ENCODE measurements around the gene AHSP.
"Not testable (repeated sequence)": the region's sequence is repeated elsewhere in the genome, so short reads cannot be mapped to it uniquely, and the experiment has no call there.

Gene AHSP

GRCh38 chr16:31532120-31532519, 4.4 kb downstream of the AHSP start:
- no peak for DNase-seq

GRCh38 chr16:31532896-31533295, 5.2 kb downstream of the AHSP start:
- no peak for DNase-seq

- no peak for DNase-seq
Measured at GRCh38 chr16:31535737-31536136, 8.0 kb downstream of the AHSP start.

- no peak for DNase-seq
Measured at GRCh38 chr16:31536804-31537361, 9.2 kb downstream of the AHSP start.

GRCh38 chr16:31537362-31538242, 9.9 kb downstream of the AHSP start:
- no peak for DNase-seq

GRCh38 chr16:31538243-31538598, 10.5 kb downstream of the AHSP start:
- not testable (repeated sequence) for DNase-seq

GRCh38 chr16:31539762-31540161, 12.1 kb downstream of the AHSP start:
- not testable (repeated sequence) for DNase-seq

- no peak for DNase-seq
Measured at GRCh38 chr16:31542763-31543162, 15.1 kb downstream of the AHSP start.

- DNase-seq = no peak
Measured at GRCh38 chr16:31561426-31562233, 33.9 kb downstream of the AHSP start.

GRCh38 chr16:31568577-31569359, 41.1 kb downstream of the AHSP start:
- no peak for DNase-seq

GRCh38 chr16:31569360-31569717, 41.6 kb downstream of the AHSP start:
- no peak for DNase-seq

GRCh38 chr16:31572821-31573220, 45.1 kb downstream of the AHSP start:
- DNase-seq = no peak

- not testable (repeated sequence) for DNase-seq
Measured at GRCh38 chr16:31574159-31574558, 46.5 kb downstream of the AHSP start.

GRCh38 chr16:31577411-31577810, 49.7 kb downstream of the AHSP start:
- no peak for DNase-seq

Data from activated naive CD4-positive, alpha-beta T cell treated with anti-CD3 and anti-CD28 coated beads, Interleukin-2, amount 50 U/mL, for 16 hours (primary cell).